Skeletal muscle tissue (tissue), 4 donors: ENCODE results near the gene PKD1L1. TPM values are rescaled to one million over a fixed set of nuclear protein-coding genes. Genes with fewer than 3 reads are reported as not detected.

Source experiments
- H3K27ac ChIP-seq: one replicate; pipeline ENCODE4 v1.7.0; 2013; ENCODE audit warnings: mild to moderate bottlenecking, low read depth, low read length, inconsistent platforms
- H3K27me3 ChIP-seq, 3 donors: one replicate each; pipeline ENCODE4 v1.7.0; 2013; ENCODE audit warnings: low read length in 3 of 3; ENCODE audit not compliant: control insufficient read depth in 3 of 3, insufficient read depth in 3 of 3
- H3K36me3 ChIP-seq, 3 donors: one replicate each; pipeline ENCODE4 v1.7.0; 2013; ENCODE audit warnings: low read length in 3 of 3; ENCODE audit not compliant: control insufficient read depth in 3 of 3, insufficient read depth in 3 of 3
- H3K4me1 ChIP-seq, 3 donors: one replicate each; pipeline ENCODE4 v1.7.0; 2013; ENCODE audit warnings: low read length in 3 of 3, mild to moderate bottlenecking in 3 of 3; ENCODE audit not compliant: control insufficient read depth in 3 of 3, insufficient read depth in 3 of 3
- H3K4me3 ChIP-seq, 3 donors: one replicate each; pipeline ENCODE4 v1.7.0; 2013; ENCODE audit warnings: low read length in 3 of 3
- H3K9ac ChIP-seq, 3 donors: one replicate each; pipeline ENCODE4 v1.7.0; 2013; ENCODE audit warnings: low read length in 3 of 3, mild to moderate bottlenecking in 3 of 3, moderate library complexity in 2 of 3, low read depth in 1 of 3
- H3K9me3 ChIP-seq, 3 donors: one replicate each; pipeline ENCODE4 v1.7.0; 2013; ENCODE audit warnings: low read length in 3 of 3; ENCODE audit not compliant: control insufficient read depth in 3 of 3
- total RNA-seq: library from RNA; depleted of rRNA; stranded (reverse); fragments of >200 nt; gene quantifications from one replicate; pipeline ENCODE4 v1.2.3, GENCODE V29; 2014
- donor health status: Osteomylitis.

PKD1L1 gene
- total RNA-seq, 1 donor from 2014 or later = 0.52 TPM

DNA sequence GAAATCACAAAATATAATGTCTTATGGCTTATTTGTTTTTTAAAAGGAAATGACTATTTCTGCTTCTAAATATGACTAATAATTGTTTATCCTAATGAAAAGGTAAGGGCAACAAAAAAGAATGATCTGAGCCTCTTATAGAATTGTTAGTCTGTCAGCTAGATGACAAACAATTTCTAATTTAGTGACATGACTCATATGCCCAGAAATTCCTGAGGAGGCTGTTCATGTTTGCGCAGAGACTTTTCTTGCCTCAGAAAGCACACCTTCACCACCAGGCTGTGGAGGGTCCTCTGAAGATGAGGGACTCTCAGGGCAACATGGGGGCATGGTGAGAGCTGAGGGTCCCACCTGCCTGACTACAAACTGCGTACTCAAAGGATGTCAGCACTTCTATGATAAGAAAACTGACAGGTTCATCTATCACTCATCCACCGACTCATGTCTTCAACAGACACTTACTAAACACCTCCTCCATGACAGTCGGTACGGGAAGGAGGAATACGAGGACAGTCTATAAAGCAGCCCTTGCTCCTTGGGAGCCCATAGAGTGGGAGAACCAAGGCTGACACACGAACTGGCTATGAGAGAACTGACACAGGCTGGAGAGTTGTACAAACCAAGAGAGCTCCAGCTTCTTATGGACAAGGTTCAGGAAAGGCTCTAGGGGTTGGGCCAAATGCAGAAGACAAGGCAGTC, 102.0 kb downstream of the PKD1L1 start:
- H3K27me3 ChIP-seq = no peaks in the 10 kb centered on the region
- no peak overlapping the region for H3K4me3 ChIP-seq
- H3K9me3 ChIP-seq = no peaks in the 10 kb centered on the region
- peaks cover 0 to 6% (median 5%) of the 10 kb centered on the region in 3 donors for H3K4me1 ChIP-seq
- no peak overlapping the region for H3K9ac ChIP-seq
- H3K27ac ChIP-seq = no peak overlapping the region
- peaks cover 0 to 2% (median 0%) of the 10 kb centered on the region in 3 donors for H3K36me3 ChIP-seq

GRCh38 chr7:47844311-47844710, 104.0 kb downstream of the PKD1L1 start:
- no peak overlapping the region for H3K4me3 ChIP-seq
- no peaks in the 10 kb centered on the region for H3K9me3 ChIP-seq
- H3K27ac ChIP-seq = no peak overlapping the region
- H3K4me1 ChIP-seq = peaks cover 0 to 6% (median 5%) of the 10 kb centered on the region in 3 donors
- peaks cover 0 to 2% (median 0%) of the 10 kb centered on the region in 3 donors for H3K36me3 ChIP-seq
- H3K9ac ChIP-seq = no peak overlapping the region
- H3K27me3 ChIP-seq = no peaks in the 10 kb centered on the region

GRCh38 chr7:47843291-47843690, 105.0 kb downstream of the PKD1L1 start:
- Histone ChIP-seq H3K9ac (no peak overlapping the region), H3K36me3 (peaks cover 0 to 2% (median 0%) of the 10 kb centered on the region in 3 donors)

DNA sequence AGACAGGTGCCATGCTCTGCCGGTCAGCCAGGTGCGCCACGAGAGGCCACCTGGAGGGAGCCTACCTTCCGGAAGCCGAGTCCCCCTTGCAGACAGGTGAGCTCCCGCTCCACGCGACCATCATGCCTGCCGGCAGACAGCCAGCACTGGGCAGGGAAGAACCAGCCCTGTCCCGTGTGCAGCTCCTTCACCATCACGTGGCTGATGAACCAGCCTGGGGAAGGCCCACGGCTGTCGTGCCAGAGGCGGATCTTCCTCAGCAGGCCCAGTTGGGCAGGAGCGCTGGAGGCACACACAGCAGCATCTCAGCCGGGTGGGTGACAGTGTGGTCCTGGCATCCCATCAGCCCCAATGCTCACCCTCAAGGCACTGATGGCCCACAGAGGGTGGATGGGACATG, 108.9 kb downstream of the PKD1L1 start:
- Histone ChIP-seq H3K27me3 (no peaks in the 10 kb centered on the region), H3K4me1 (no peaks in the 10 kb centered on the region), H3K36me3 (peaks cover 0 to 2% (median 2%) of the 10 kb centered on the region in 3 donors), H3K9me3 (no peaks in the 10 kb centered on the region), H3K4me3 (no peak overlapping the region), H3K9ac (no peak overlapping the region), H3K27ac (no peak overlapping the region)

More at GRCh38 chr7:47843291-47843690, 105.0 kb downstream of the PKD1L1 start:
- Histone ChIP-seq H3K4me3 (no peak overlapping the region), H3K9me3 (no peaks in the 10 kb centered on the region), H3K27me3 (no peaks in the 10 kb centered on the region), H3K27ac (no peak overlapping the region), H3K4me1 (peaks cover 0 to 6% (median 5%) of the 10 kb centered on the region in 3 donors)

- H3K4me1 ChIP-seq = no peaks in the 10 kb centered on the region
- H3K4me3 ChIP-seq = no peak overlapping the region
- no peak overlapping the region for H3K27ac ChIP-seq
- H3K9ac ChIP-seq = no peak overlapping the region
- peaks cover 0 to 3% (median 2%) of the 10 kb centered on the region in 3 donors for H3K36me3 ChIP-seq
- H3K9me3 ChIP-seq = no peaks in the 10 kb centered on the region
- H3K27me3 ChIP-seq = no peaks in the 10 kb centered on the region
Measured at GRCh38 chr7:47837826-47838225, 110.4 kb downstream of the PKD1L1 start.

DNA sequence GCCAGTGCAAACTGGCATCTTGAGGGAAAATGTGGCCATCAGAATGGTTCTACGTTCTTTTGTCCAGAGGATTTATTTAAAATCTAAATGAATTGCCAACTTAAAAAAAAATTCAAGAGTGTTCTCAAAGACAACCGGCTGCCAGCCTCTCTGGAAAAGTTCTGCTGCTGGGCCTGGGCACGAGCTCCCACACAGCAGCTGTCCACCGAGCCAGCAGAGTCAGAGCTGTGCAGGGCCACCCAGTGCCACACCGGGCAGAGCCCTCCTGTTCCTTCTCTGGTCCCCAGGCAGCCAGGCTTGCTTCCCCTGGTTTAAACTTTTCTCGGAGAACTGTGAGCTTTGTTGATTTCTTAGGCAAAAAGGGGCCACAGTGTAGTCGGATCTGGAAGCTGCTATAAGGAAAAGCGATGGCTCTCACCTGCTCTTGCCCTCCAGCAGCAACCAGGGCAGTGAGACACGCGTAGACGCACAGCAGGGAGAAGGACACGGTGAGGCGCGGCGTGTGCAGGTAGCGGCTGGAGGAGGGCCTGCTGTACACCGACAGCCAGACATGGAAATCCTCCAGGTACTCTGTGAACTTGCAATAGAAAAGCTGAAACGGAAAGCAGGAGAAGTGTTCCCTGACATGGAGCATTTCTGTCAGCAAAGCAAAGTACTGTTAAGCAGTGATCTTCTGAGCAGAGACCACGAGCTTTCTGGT, 111.6 kb downstream of the PKD1L1 start:
- no peak overlapping the region for H3K27ac ChIP-seq
- H3K4me3 ChIP-seq = no peak overlapping the region
- H3K27me3 ChIP-seq = no peaks in the 10 kb centered on the region
- H3K4me1 ChIP-seq = no peaks in the 10 kb centered on the region
- H3K9me3 ChIP-seq = no peaks in the 10 kb centered on the region
- H3K9ac ChIP-seq = no peak overlapping the region
- peaks cover 0 to 3% (median 2%) of the 10 kb centered on the region in 3 donors for H3K36me3 ChIP-seq

- Histone ChIP-seq H3K27ac (no peak overlapping the region), H3K27me3 (no peaks in the 10 kb centered on the region), H3K36me3 (peaks cover 0 to 3% (median 2%) of the 10 kb centered on the region in 3 donors), H3K9me3 (no peaks in the 10 kb centered on the region), H3K4me1 (no peaks in the 10 kb centered on the region), H3K9ac (no peak overlapping the region), H3K4me3 (no peak overlapping the region)
Measured at GRCh38 chr7:47836080-47836479, 112.2 kb downstream of the PKD1L1 start.

GRCh38 chr7:47833211-47833610, 115.1 kb downstream of the PKD1L1 start:
- Histone ChIP-seq H3K4me1 (no peaks in the 10 kb centered on the region), H3K9me3 (no peaks in the 10 kb centered on the region), H3K36me3 (peaks cover 0 to 3% (median 2%) of the 10 kb centered on the region in 3 donors), H3K9ac (no peak overlapping the region), H3K27me3 (no peaks in the 10 kb centered on the region), H3K27ac (no peak overlapping the region), H3K4me3 (no peak overlapping the region)

DNA sequence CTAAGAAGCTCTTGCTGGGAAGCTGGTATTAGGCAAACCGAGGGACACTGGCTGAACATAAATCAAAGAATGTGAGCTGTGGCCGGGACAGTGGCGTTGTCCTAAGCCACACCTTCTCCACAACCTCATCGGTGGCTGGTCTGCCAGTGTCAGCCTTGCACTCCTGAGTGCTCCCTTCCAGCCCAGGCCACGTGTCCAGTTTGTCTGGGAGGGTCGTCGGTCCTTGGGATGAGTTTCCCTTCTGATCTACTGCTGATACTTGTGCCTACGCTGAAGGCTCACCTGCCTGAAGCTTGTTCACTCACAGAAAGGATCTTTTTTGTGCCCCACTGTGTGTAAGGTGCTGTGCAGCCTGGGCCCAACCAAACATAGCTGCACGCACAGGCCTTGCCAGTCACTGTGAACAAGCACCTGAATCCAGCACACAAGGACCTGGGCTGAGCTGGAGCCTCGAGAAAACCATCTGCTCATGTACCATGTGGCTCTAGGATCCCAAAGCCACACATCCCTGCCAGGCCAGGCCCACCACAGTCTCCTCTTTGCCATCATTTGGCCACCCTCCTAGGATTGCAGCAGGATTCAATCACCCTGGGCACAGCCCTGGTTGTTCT, 116.1 kb downstream of the PKD1L1 start:
- H3K4me3 ChIP-seq = no peak overlapping the region

GRCh38 chr7:47830015-47830414, 118.3 kb downstream of the PKD1L1 start:
- Histone ChIP-seq H3K4me3 (no peak overlapping the region), H3K36me3 (peaks cover 0 to 3% (median 0%) of the 10 kb centered on the region in 3 donors), H3K4me1 (no peaks in the 10 kb centered on the region), H3K9me3 (no peaks in the 10 kb centered on the region), H3K9ac (no peak overlapping the region), H3K27ac (no peak overlapping the region), H3K27me3 (no peaks in the 10 kb centered on the region)

More for the DNA sequence above, 116.1 kb downstream of the PKD1L1 start:
- Histone ChIP-seq H3K4me1 (no peaks in the 10 kb centered on the region), H3K27ac (no peak overlapping the region), H3K27me3 (no peaks in the 10 kb centered on the region), H3K9ac (no peak overlapping the region), H3K9me3 (no peaks in the 10 kb centered on the region), H3K36me3 (peaks cover 0 to 3% (median 2%) of the 10 kb centered on the region in 3 donors)
